GM23338 (cell line): ENCODE results near the gene ZFAND6. TPM values are rescaled to one million over a fixed set of nuclear protein-coding genes. Genes with fewer than 3 reads are reported as not detected.
A peak's percentile ranks its signal among the peaks of the same experiment; 100 is the strongest.

ENCODE experiments used
- ATAC-seq: fragments of 200-7000 bp; cut with Tn5 transposase; 3 replicates; pipeline ENCODE4 v1.9.1; 2020
- DNase-seq: peaks from one replicate; pipeline ENCODE4 v3.0.0-alpha.2; 2015; ENCODE audit warnings: low spot score
- H2AFZ ChIP-seq: fragments of 200-600 bp; sonication (generic); 2 replicates; pipeline ENCODE4 v1.8.0; 2016; ENCODE audit warnings: antibody characterized with exemption, mild to moderate bottlenecking, moderate library complexity
- H3F3A ChIP-seq: fragments of 200-600 bp; sonication (generic); replicated peaks from 2 replicates; pipeline ENCODE4 v1.8.0; 2017; ENCODE audit warnings: antibody characterized with exemption, mixed run types, low read depth
- H3K27ac ChIP-seq: fragments of 200-600 bp; sonication (generic); 2 replicates; pipeline ENCODE4 v1.6.1; 2016; ENCODE audit warnings: low read depth
- H3K27me3 ChIP-seq: fragments of 200-600 bp; sonication (generic); 2 replicates; pipeline ENCODE4 v1.8.0; 2016; ENCODE audit warnings: mild to moderate bottlenecking, mixed run types, moderate library complexity; ENCODE audit not compliant: insufficient read depth
- H3K36me3 ChIP-seq: fragments of 200-600 bp; sonication (generic); 2 replicates; pipeline ENCODE4 v1.8.0; 2016; ENCODE audit warnings: mild to moderate bottlenecking; ENCODE audit not compliant: insufficient read depth
- H3K4me1 ChIP-seq: fragments of 200-600 bp; sonication (generic); 2 replicates; pipeline ENCODE4 v1.8.0; 2016; ENCODE audit warnings: mild to moderate bottlenecking, moderate library complexity; ENCODE audit not compliant: insufficient read depth
- H3K4me2 ChIP-seq: fragments of 200-600 bp; sonication (generic); 2 replicates; pipeline ENCODE4 v1.7.1; 2017; ENCODE audit warnings: mixed run types
- H3K4me3 ChIP-seq: fragments of 200-600 bp; sonication (generic); 2 replicates; pipeline ENCODE4 v1.6.1; 2016; ENCODE audit warnings: mixed run types
- H3K79me2 ChIP-seq: fragments of 200-600 bp; sonication (generic); replicated peaks from 2 replicates; pipeline ENCODE4 v1.8.0; 2017; ENCODE audit warnings: mild to moderate bottlenecking; ENCODE audit not compliant: insufficient read depth
- H3K9me2 ChIP-seq: fragments of 200-600 bp; sonication (generic); 2 replicates; pipeline ENCODE4 v1.8.0; 2017; ENCODE audit not compliant: insufficient read depth
- H4K20me1 ChIP-seq: fragments of 200-600 bp; sonication (generic); replicated peaks from 2 replicates; pipeline ENCODE4 v1.8.0; 2017; ENCODE audit warnings: mild to moderate bottlenecking; ENCODE audit not compliant: insufficient read depth
- H3K27ac Mint-ChIP-seq: 2 replicates; pipeline ENCODE4 v1.8.0; 2020; ENCODE audit warnings: inconsistent platforms, mild to moderate bottlenecking, moderate library complexity, mixed read lengths
- H3K27me3 Mint-ChIP-seq: 3 replicates; pipeline ENCODE4 v1.8.0; 2022; ENCODE audit warnings: low read depth, mild to moderate bottlenecking, moderate library complexity, mixed read lengths, inconsistent platforms; ENCODE audit not compliant: insufficient read depth, poor library complexity
- H3K36me3 Mint-ChIP-seq: 3 replicates; pipeline ENCODE4 v1.8.0; 2021; ENCODE audit warnings: low read depth, mild to moderate bottlenecking, inconsistent platforms, moderate library complexity, mixed read lengths
- H3K4me1 Mint-ChIP-seq: 3 replicates; pipeline ENCODE4 v1.8.0; 2020; ENCODE audit warnings: mild to moderate bottlenecking, inconsistent platforms, mixed read lengths
- H3K4me3 Mint-ChIP-seq: 3 replicates; pipeline ENCODE4 v1.8.0; 2021; ENCODE audit warnings: moderate library complexity, mild to moderate bottlenecking, inconsistent platforms, mixed read lengths
- H3K9me3 Mint-ChIP-seq: 3 replicates; pipeline ENCODE4 v1.8.0; 2020; ENCODE audit warnings: moderate library complexity, mild to moderate bottlenecking, inconsistent platforms, mixed read lengths
- CREB1 ChIP-seq: fragments of 250-450 bp; sonication (Bioruptor Pico); IDR thresholded peaks from 2 replicates; pipeline ENCODE4 v1.5.0; 2020; ENCODE audit warnings: low read depth, mild to moderate bottlenecking, moderate library complexity
- CTCF ChIP-seq, 2 experiments: fragments of 200-600 bp in 1 of 2; sonication (generic) in 1 of 2; conservative IDR thresholded peaks; 2 replicates each; pipeline versions ENCODE4 v1.5.1 to v1.6.1; 2016 to 2017; ENCODE audit warnings: antibody characterized with exemption in 2 of 2, low read depth in 2 of 2, mild to moderate bottlenecking in 2 of 2, moderate library complexity in 1 of 2
- ETS1 ChIP-seq: IDR thresholded peaks from 2 replicates; pipeline ENCODE4 v1.6.1; 2016; ENCODE audit warnings: antibody characterized with exemption
- EZH2 ChIP-seq: fragments of 200-600 bp; sonication (generic); IDR thresholded peaks from one replicate; pipeline ENCODE4 v1.8.0; 2017; ENCODE audit warnings: antibody characterized with exemption, mild to moderate bottlenecking, low read depth; ENCODE audit not compliant: unreplicated experiment
- EZH2phosphoT487 ChIP-seq: fragments of 200-600 bp; sonication (generic); IDR thresholded peaks from one replicate; pipeline ENCODE4 v1.8.1; 2018; ENCODE audit warnings: antibody characterized with exemption; ENCODE audit not compliant: unreplicated experiment
- JUNB ChIP-seq: IDR thresholded peaks from one replicate; pipeline ENCODE4 v1.6.1; 2016; ENCODE audit warnings: antibody characterized with exemption; ENCODE audit not compliant: unreplicated experiment
- NANOG ChIP-seq: IDR thresholded peaks from 2 replicates; pipeline ENCODE4 v1.6.1; 2016; ENCODE audit warnings: antibody characterized with exemption, borderline replicate concordance
- POLR2AphosphoS5 ChIP-seq: IDR thresholded peaks from 2 replicates; pipeline ENCODE4 v1.6.1; 2016; ENCODE audit warnings: antibody characterized with exemption, low read depth
- REST ChIP-seq: IDR thresholded peaks from one replicate; pipeline ENCODE4 v1.6.1; 2018; ENCODE audit warnings: antibody characterized with exemption; ENCODE audit not compliant: unreplicated experiment
- STAT1 ChIP-seq: IDR thresholded peaks from one replicate; pipeline ENCODE4 v1.6.1; 2016; ENCODE audit warnings: antibody characterized with exemption; ENCODE audit not compliant: unreplicated experiment
- ZNF114 ChIP-seq: fragments of 250-450 bp; sonication (Bioruptor Pico); IDR thresholded peaks from 2 replicates; pipeline ENCODE4 v1.5.0; 2020; ENCODE audit warnings: mild to moderate bottlenecking, moderate library complexity
- ZNF331 ChIP-seq: fragments of 250-450 bp; sonication (Bioruptor Pico); IDR thresholded peaks from 2 replicates; pipeline ENCODE4 v1.5.0; 2020; ENCODE audit warnings: low read depth, mild to moderate bottlenecking, moderate library complexity
- ZNF462 ChIP-seq: fragments of 250-450 bp; sonication (Bioruptor Pico); IDR thresholded peaks from 2 replicates; pipeline ENCODE4 v1.5.0; 2020; ENCODE audit warnings: mild to moderate bottlenecking, moderate library complexity
- polyA plus RNA-seq: library from polyadenylated mRNA; unstranded; fragments of >200 nt; fragmentation: Nextera tagmentation; extraction: Ambion mirVana; gene quantifications from 2 replicates; pipeline ENCODE4 v1.2.1, GENCODE V29; 2016
- total RNA-seq: library from RNA; depleted of rRNA; stranded (reverse); fragments of >200 nt; shearing (Covaris generic); gene quantifications from 2 replicates; pipeline ENCODE4 v1.2.3, GENCODE V29; 2014

Gene ZFAND6
- total and polyA plus RNA-seq, 2 experiments from 2014 or later, result 205 to 292 TPM

GRCh38 chr15:80105193-80105592 is 45.7 kb downstream of the ZFAND6 start (continued):
- TF ChIP-seq JUNB (no peak), EZH2phosphoT487 (no peak), ETS1 (no peak), NANOG (no peak), STAT1 (no peak), CTCF (conservative IDR thresholded peaks at IDR 0.05; ENCODE audit: low read depth in 2 of 2) (no peak), ZNF114 (no peak)

GRCh38 chr15:80105595-80105994 is 46.1 kb downstream of the ZFAND6 start:
- peak overlapping the region; percentile 81 for H3K27ac Mint-ChIP-seq
- H3K9me3 Mint-ChIP-seq, result no peaks in the 10 kb centered on the region
- TF ChIP-seq ZNF331 (CRISPR knock-in tag) (no peak), EZH2 (no peak), ZNF462 (CRISPR knock-in tag) (no peak), ETS1 (no peak), POLR2AphosphoS5 (no peak), CREB1 (CRISPR knock-in tag) (no peak), REST (no peak)

More at GRCh38 chr15:80105595-80105994, 46.1 kb downstream of the ZFAND6 start:
- ATAC-seq (no peak), DNase-seq (no peak)
- no peak overlapping the region for H3K4me3 Mint-ChIP-seq
- peaks cover 99% of the 10 kb centered on the region for H3K79me2 ChIP-seq
- H3K4me1 Mint-ChIP-seq, result peaks cover 15% of the 10 kb centered on the region
- H3K9me2 ChIP-seq, result no peaks in the 10 kb centered on the region
- no peak overlapping the region for H3K4me2 ChIP-seq
- H3F3A ChIP-seq, result no peaks in the 10 kb centered on the region
- peaks cover 12% of the 10 kb centered on the region for H3K4me1 ChIP-seq
- H3K4me3 ChIP-seq, result no peak overlapping the region
- peaks cover 43% of the 10 kb centered on the region for H4K20me1 ChIP-seq
- H3K27ac ChIP-seq, result no peak overlapping the region
- no peak overlapping the region for H2AFZ ChIP-seq
- H3K36me3 ChIP-seq, result no peaks in the 10 kb centered on the region
- no peaks in the 10 kb centered on the region for H3K27me3 ChIP-seq
- H3K36me3 Mint-ChIP-seq, result peaks cover 5% of the 10 kb centered on the region; the same call in 1 of the 3 replicates
- no peaks in the 10 kb centered on the region for H3K27me3 Mint-ChIP-seq
